AML-193 (cell line): Measurements from ENCODE around the gene GUSB.
"Not testable (repeated sequence)": the region's sequence is repeated elsewhere in the genome, so short reads cannot be mapped to it uniquely, and the experiment has no call there.

Source experiments
- DNase-seq, 2 experiments: peaks; one replicate each; lab custom pipeline; 2025; lab: John Stamatoyannopoulos, UW

GUSB gene

GRCh38 chr7:65975814-65976445 is 6.1 kb downstream of the GUSB start:
- no peak for DNase-seq

GRCh38 chr7:65974876-65975275 is 7.1 kb downstream of the GUSB start:
- no peak for DNase-seq

- no peak for DNase-seq
Observed at GRCh38 chr7:65974191-65974801, 7.7 kb downstream of the GUSB start.

GRCh38 chr7:65972976-65973375 is 9.0 kb downstream of the GUSB start:
- no peak for DNase-seq

GRCh38 chr7:65971021-65971420 is 11.0 kb downstream of the GUSB start:
- DNase-seq: no peak

- no peak for DNase-seq
Observed at GRCh38 chr7:65968256-65969185, 13.5 kb downstream of the GUSB start.

- DNase-seq: no peak
Observed at GRCh38 chr7:65967361-65968155, 14.5 kb downstream of the GUSB start.

GRCh38 chr7:65966146-65966545 is 15.9 kb downstream of the GUSB start:
- DNase-seq: no peak

- not testable (repeated sequence) for DNase-seq
Observed at GRCh38 chr7:65964671-65965070, 17.3 kb downstream of the GUSB start.

GRCh38 chr7:65962033-65962432 is 20.0 kb downstream of the GUSB start:
- no peak for DNase-seq

GRCh38 chr7:65960351-65961074 is 21.5 kb downstream of the GUSB start:
- no peak for DNase-seq

GRCh38 chr7:65955718-65956117 is 26.3 kb downstream of the GUSB start:
- no peak for DNase-seq

- no peak for DNase-seq
Observed at GRCh38 chr7:65953890-65954450, 28.0 kb downstream of the GUSB start.

GRCh38 chr7:65953001-65953720 is 28.9 kb downstream of the GUSB start:
- no peak for DNase-seq

- no peak for DNase-seq
Observed at GRCh38 chr7:65951837-65952578, 30.0 kb downstream of the GUSB start.

- no peak for DNase-seq
Observed at GRCh38 chr7:65946904-65947303, 35.1 kb downstream of the GUSB start.

GRCh38 chr7:65945787-65946186 is 36.2 kb downstream of the GUSB start:
- not testable (repeated sequence) for DNase-seq

GRCh38 chr7:65938336-65938895 is 43.6 kb downstream of the GUSB start:
- no peak for DNase-seq

GRCh38 chr7:65937296-65937695 is 44.7 kb downstream of the GUSB start:
- DNase-seq: no peak
